Parathyroid adenoma (tissue), 2 donors: Measurements from ENCODE around the gene SCNN1G.

Source experiments
- H2AFZ ChIP-seq: fragments of 300-600 bp; sonication (generic); one replicate; pipeline ENCODE4 v1.7.0; 2017; ENCODE audit warnings: antibody characterized with exemption, mild to moderate bottlenecking
- H3K27ac ChIP-seq: fragments of 300-600 bp; sonication (generic); one replicate; pipeline ENCODE4 v1.7.0; 2017
- H3K27me3 ChIP-seq: fragments of 300-600 bp; sonication (generic); one replicate; pipeline ENCODE4 v1.7.0; 2017; ENCODE audit warnings: low read length; ENCODE audit not compliant: control insufficient read depth, insufficient read depth
- H3K36me3 ChIP-seq: fragments of 300-600 bp; sonication (generic); one replicate; pipeline ENCODE4 v1.7.0; 2017; ENCODE audit warnings: low read length; ENCODE audit not compliant: control insufficient read depth, insufficient read depth
- H3K4me1 ChIP-seq: fragments of 300-600 bp; sonication (generic); one replicate; pipeline ENCODE4 v1.7.0; 2017; ENCODE audit warnings: control low read depth
- H3K4me2 ChIP-seq: fragments of 300-600 bp; sonication (generic); one replicate; pipeline ENCODE4 v1.7.0; 2017; ENCODE audit warnings: low read length
- H3K4me3 ChIP-seq: fragments of 300-600 bp; sonication (generic); one replicate; pipeline ENCODE4 v1.7.0; 2017; ENCODE audit warnings: low read depth, low read length
- H3K79me2 ChIP-seq: fragments of 300-600 bp; sonication (generic); one replicate; pipeline ENCODE4 v1.7.0; 2017; ENCODE audit warnings: control low read depth
- H3K9ac ChIP-seq: fragments of 300-600 bp; sonication (generic); one replicate; pipeline ENCODE4 v1.7.0; 2017; ENCODE audit warnings: mild to moderate bottlenecking
- H3K9me3 ChIP-seq: fragments of 300-600 bp; sonication (generic); one replicate; pipeline ENCODE4 v1.7.0; 2017; ENCODE audit warnings: low read length; ENCODE audit not compliant: control insufficient read depth
- TF ChIP-seq, protein P1 (sequence below): fragments of 300-600 bp; sonication (generic); IDR thresholded peaks from one replicate; pipeline ENCODE4 v1.7.0; 2017; ENCODE audit warnings: antibody characterized with exemption, mild to moderate bottlenecking
- donor health status: primary hyperparathyroidism.

SCNN1G gene

GRCh38 chr16:23187341-23187740, 4.8 kb downstream of the SCNN1G start:
- Histone ChIP-seq H2AFZ (no peak overlapping the region), H3K9ac (no peak overlapping the region), H3K9me3 (no peaks in the 10 kb centered on the region), H3K27me3 (no peaks in the 10 kb centered on the region), H3K4me3 (no peak overlapping the region), H3K36me3 (no peaks in the 10 kb centered on the region), H3K4me2 (no peak overlapping the region), H3K79me2 (no peaks in the 10 kb centered on the region), H3K27ac (no peak overlapping the region), H3K4me1 (peaks cover 4% of the 10 kb centered on the region)
- TF ChIP-seq, protein P1, sequence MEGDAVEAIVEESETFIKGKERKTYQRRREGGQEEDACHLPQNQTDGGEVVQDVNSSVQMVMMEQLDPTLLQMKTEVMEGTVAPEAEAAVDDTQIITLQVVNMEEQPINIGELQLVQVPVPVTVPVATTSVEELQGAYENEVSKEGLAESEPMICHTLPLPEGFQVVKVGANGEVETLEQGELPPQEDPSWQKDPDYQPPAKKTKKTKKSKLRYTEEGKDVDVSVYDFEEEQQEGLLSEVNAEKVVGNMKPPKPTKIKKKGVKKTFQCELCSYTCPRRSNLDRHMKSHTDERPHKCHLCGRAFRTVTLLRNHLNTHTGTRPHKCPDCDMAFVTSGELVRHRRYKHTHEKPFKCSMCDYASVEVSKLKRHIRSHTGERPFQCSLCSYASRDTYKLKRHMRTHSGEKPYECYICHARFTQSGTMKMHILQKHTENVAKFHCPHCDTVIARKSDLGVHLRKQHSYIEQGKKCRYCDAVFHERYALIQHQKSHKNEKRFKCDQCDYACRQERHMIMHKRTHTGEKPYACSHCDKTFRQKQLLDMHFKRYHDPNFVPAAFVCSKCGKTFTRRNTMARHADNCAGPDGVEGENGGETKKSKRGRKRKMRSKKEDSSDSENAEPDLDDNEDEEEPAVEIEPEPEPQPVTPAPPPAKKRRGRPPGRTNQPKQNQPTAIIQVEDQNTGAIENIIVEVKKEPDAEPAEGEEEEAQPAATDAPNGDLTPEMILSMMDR: no peak

DNA sequence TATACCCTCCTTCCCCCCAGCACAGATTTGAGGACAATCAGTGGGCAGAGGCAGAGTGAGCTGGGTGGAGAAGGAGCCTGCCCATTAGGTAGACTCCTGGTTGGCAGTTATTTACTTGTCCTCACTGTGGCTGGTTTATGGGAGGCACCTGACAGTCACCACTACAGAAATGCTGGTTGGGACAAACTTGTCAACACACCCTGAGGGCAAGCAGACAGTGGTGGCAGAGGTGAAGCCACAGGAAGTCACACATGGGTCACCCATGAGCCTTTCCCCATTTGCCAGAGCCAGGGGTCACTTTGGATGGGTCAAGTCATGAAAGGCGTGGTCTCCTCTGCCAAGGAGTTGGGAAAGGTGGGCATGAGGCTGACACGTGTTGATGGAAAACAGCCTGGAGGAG, 6.4 kb downstream of the SCNN1G start:
- Histone ChIP-seq H2AFZ (no peak overlapping the region), H3K9ac (no peak overlapping the region), H3K4me2 (no peak overlapping the region), H3K4me3 (no peak overlapping the region), H3K27ac (no peak overlapping the region), H3K79me2 (no peaks in the 10 kb centered on the region), H3K9me3 (no peaks in the 10 kb centered on the region), H3K36me3 (no peaks in the 10 kb centered on the region), H3K27me3 (no peaks in the 10 kb centered on the region), H3K4me1 (no peaks in the 10 kb centered on the region)
- TF ChIP-seq, protein P1: no peak

GRCh38 chr16:23194497-23195221, 12.1 kb downstream of the SCNN1G start:
- Histone ChIP-seq H3K36me3 (no peaks in the 10 kb centered on the region), H3K4me3 (no peak overlapping the region), H3K4me1 (no peaks in the 10 kb centered on the region), H3K9me3 (no peaks in the 10 kb centered on the region), H2AFZ (no peak overlapping the region), H3K79me2 (no peaks in the 10 kb centered on the region), H3K9ac (no peak overlapping the region), H3K27ac (no peak overlapping the region), H3K4me2 (no peak overlapping the region), H3K27me3 (no peaks in the 10 kb centered on the region)
- TF ChIP-seq, protein P1: no peak

DNA sequence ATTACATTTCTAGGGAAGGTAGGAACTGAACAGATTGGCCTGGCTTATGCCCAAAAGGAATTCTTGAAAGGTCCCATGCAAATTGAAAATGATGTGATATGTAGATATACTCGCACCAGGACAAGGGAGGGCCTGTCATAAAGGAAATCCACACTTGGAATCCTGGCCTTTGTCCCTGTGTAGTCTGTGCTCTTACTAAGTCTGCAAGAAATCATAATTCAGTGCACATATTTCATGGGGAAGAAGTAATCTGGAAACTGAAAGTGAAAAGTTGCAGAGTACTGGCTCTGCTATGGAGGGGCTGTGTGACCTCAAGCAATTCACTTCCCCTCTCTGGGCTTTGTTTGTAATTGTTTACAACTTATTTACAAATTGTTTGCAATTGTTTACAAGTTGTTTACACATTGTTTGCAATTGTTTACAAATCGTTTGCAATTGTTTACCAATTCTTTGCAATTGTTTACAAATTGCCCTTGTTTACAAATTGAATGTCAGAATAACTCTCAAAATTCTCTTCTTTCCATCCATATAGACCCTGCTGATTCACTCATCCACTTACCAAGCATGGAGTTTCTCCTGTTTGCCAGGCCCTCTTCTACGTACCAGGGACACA, 12.9 kb downstream of the SCNN1G start:
- H3K36me3 ChIP-seq: no peaks in the 10 kb centered on the region
- H3K9ac ChIP-seq: no peak overlapping the region
- H3K9me3 ChIP-seq: no peaks in the 10 kb centered on the region
- H3K4me2 ChIP-seq: no peak overlapping the region
- H3K79me2 ChIP-seq: no peaks in the 10 kb centered on the region
- no peaks in the 10 kb centered on the region for H3K4me1 ChIP-seq
- no peak overlapping the region for H3K4me3 ChIP-seq
- no peaks in the 10 kb centered on the region for H3K27me3 ChIP-seq
- TF ChIP-seq, protein P1: no peak
- no peak overlapping the region for H3K27ac ChIP-seq
- no peak overlapping the region for H2AFZ ChIP-seq

DNA sequence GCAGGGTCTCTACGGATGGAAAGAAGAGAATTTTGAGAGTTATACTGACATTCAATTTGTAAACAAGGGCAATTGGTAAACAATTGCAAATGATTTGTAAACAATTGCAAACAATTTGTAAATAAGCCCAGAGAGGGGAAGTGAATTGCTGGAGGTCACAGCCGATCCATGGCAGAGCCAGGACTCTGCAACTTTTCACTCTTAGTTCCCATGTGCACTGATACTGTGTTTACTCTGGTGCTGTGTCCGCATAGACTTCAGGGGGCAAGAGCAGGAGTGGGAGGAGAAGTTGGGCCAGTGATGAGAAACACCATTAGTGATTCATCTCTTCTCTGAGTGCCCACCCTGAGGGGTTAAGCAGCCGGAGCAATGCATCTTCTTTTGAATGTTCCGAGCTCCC, 14.0 kb downstream of the SCNN1G start:
- Histone ChIP-seq H3K9ac (no peak overlapping the region), H3K4me3 (no peak overlapping the region), H3K4me2 (no peak overlapping the region), H3K27ac (no peak overlapping the region), H3K27me3 (no peaks in the 10 kb centered on the region), H3K36me3 (no peaks in the 10 kb centered on the region), H2AFZ (no peak overlapping the region), H3K9me3 (no peaks in the 10 kb centered on the region), H3K4me1 (no peaks in the 10 kb centered on the region), H3K79me2 (no peaks in the 10 kb centered on the region)
- TF ChIP-seq, protein P1: no peak
